ENCODE measurements around the gene TMEM221. TPM values are rescaled to one million over a fixed set of nuclear protein-coding genes. Genes with fewer than 3 reads are reported as not detected.

Gene TMEM221
- total and polyA plus RNA-seq, 2 experiments from 2014 or later = 1.0 to 2.5 TPM

DNA sequence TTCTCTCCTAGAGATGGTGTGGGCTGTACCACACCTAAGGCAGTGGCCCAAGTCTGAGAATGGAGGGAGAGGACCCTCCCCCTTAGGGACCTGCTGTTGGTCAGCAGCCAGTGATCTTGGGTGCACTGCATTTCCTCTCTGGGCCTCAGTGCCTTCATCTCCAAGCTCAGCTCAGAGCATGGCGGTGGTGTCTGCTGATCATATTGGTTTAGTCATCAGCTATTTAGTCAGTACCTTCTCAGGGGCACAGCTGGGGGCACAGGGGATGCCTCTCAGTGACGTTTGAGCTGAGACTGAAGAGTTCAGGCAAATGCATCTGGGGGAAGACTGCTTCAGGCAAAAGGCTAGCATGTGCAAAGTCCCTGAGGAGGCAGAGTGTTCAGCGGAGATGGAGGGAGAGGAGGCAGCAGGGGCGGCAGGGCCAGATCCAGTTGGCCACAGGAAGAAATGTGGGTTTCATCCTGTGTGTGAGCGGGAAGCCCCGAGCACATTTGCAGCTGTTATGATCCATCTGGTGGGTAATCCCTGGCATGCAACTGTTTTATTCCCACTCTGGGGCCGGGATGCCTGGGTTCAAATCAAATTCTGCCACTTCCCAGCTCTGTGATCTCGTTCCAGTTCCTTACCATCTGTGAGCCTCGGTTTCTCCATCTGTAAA, 47.3 kb upstream of the TMEM221 start:
- no peak overlapping the region for H3K4me3 ChIP-seq
- no peaks in the 10 kb centered on the region for H3K36me3 ChIP-seq (replicated peaks; ENCODE audit: insufficient read depth, low read depth)
- H4K20me1 ChIP-seq (ENCODE audit: insufficient read depth, poor library complexity, severe bottlenecking) = no peaks in the 10 kb centered on the region
- H3K79me2 ChIP-seq = no peaks in the 10 kb centered on the region
- no peak overlapping the region for H3K27ac ChIP-seq
- TF ChIP-seq EZH2 (IDR thresholded peaks at IDR 0.05; ENCODE audit: borderline replicate concordance) (no peak), EZH2phosphoT487 (IDR thresholded peaks at IDR 0.05; ENCODE audit: low read depth, severe bottlenecking, unreplicated experiment) (no peak)
- TF ChIP-seq, protein P1, sequence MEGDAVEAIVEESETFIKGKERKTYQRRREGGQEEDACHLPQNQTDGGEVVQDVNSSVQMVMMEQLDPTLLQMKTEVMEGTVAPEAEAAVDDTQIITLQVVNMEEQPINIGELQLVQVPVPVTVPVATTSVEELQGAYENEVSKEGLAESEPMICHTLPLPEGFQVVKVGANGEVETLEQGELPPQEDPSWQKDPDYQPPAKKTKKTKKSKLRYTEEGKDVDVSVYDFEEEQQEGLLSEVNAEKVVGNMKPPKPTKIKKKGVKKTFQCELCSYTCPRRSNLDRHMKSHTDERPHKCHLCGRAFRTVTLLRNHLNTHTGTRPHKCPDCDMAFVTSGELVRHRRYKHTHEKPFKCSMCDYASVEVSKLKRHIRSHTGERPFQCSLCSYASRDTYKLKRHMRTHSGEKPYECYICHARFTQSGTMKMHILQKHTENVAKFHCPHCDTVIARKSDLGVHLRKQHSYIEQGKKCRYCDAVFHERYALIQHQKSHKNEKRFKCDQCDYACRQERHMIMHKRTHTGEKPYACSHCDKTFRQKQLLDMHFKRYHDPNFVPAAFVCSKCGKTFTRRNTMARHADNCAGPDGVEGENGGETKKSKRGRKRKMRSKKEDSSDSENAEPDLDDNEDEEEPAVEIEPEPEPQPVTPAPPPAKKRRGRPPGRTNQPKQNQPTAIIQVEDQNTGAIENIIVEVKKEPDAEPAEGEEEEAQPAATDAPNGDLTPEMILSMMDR (IDR thresholded peaks at IDR 0.05; ENCODE audit: poor library complexity) = no peak
- H3K9me3 ChIP-seq (ENCODE audit: low read depth) = no peaks in the 10 kb centered on the region
- H3K4me2 ChIP-seq = no peak overlapping the region
- no peak overlapping the region for H2AFZ ChIP-seq
- WGBS (ENCODE audit: low lambda C conversion rate, missing lambda C conversion rate) = 77% methylated on average over 9 of the region's 9 CpGs
- no peaks in the 10 kb centered on the region for H3K9me2 ChIP-seq (replicated peaks; ENCODE audit: insufficient read depth)
- no peaks in the 10 kb centered on the region for H3K4me1 ChIP-seq (ENCODE audit: insufficient read depth)
- no peaks in the 10 kb centered on the region for H3K27me3 ChIP-seq
- DNase-seq (ENCODE audit: low spot score) = no peak

DNA sequence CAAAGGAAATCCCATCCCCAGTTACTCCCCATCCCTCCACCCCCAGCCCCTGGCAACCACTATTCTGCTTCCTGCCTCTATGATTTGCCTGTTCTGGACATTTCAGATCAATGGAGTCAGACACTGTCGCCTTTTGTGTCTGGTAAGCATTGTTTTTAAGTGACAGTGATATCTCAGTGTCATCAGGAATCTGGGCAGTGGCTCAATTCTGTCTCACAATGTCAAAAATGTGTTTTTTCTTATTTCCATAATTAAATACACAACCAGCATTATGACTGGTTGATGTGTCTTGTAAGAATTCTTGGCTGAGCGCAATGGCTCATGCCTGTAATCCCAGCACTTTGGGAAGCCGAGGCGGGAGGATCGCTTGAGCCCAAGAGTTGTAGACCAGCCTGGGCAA, 42.8 kb upstream of the TMEM221 start:
- H2AFZ ChIP-seq = no peak overlapping the region
- no peaks in the 10 kb centered on the region for H3K9me2 ChIP-seq (replicated peaks; ENCODE audit: insufficient read depth)
- H3K36me3 ChIP-seq (replicated peaks; ENCODE audit: insufficient read depth, low read depth) = no peaks in the 10 kb centered on the region
- TF ChIP-seq, protein P1 (IDR thresholded peaks at IDR 0.05; ENCODE audit: poor library complexity) = no peak
- TF ChIP-seq EZH2phosphoT487 (IDR thresholded peaks at IDR 0.05; ENCODE audit: low read depth, severe bottlenecking, unreplicated experiment) = no peak
- TF ChIP-seq EZH2 (IDR thresholded peaks at IDR 0.05; ENCODE audit: borderline replicate concordance) = no peak
- no peak for DNase-seq (ENCODE audit: low spot score)
- H3K4me2 ChIP-seq = no peak overlapping the region
- no peak overlapping the region for H3K27ac ChIP-seq
- H3K4me1 ChIP-seq (ENCODE audit: insufficient read depth) = peaks cover 9% of the 10 kb centered on the region
- H3K4me3 ChIP-seq = no peak overlapping the region
- WGBS (ENCODE audit: low lambda C conversion rate, missing lambda C conversion rate) = 92% methylated on average over 5 of the region's 5 CpGs
- no peaks in the 10 kb centered on the region for H3K27me3 ChIP-seq
- H4K20me1 ChIP-seq (ENCODE audit: insufficient read depth, poor library complexity, severe bottlenecking) = no peaks in the 10 kb centered on the region
- no peaks in the 10 kb centered on the region for H3K79me2 ChIP-seq
- no peaks in the 10 kb centered on the region for H3K9me3 ChIP-seq (ENCODE audit: low read depth)

DNA sequence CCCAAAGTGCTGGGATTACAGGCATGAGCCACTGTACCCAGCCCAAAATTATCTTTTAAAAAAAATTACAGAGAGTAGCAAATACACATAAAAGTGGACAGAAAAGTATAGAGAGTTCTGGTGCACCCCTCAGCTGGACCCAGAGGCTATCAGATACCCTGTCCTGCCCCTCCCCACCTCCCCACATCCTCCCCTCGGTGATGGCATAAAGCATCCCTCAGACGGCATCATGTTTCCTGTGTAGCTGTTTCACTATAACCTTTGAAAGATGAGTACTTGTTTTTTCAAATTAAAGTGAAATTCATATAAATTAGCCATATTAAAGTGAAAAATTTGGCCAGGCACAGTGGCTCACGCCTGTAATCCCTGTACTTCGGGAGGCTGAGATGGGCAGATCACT, 41.9 kb upstream of the TMEM221 start:
- Histone ChIP-seq H3K4me2 (no peak overlapping the region), H3K36me3 (replicated peaks; ENCODE audit: insufficient read depth, low read depth) (no peaks in the 10 kb centered on the region), H3K9me2 (replicated peaks; ENCODE audit: insufficient read depth) (no peaks in the 10 kb centered on the region), H3K9me3 (ENCODE audit: low read depth) (no peaks in the 10 kb centered on the region), H2AFZ (no peak overlapping the region), H3K27ac (no peak overlapping the region), H3K4me1 (ENCODE audit: insufficient read depth) (peaks cover 9% of the 10 kb centered on the region), H3K4me3 (no peak overlapping the region), H3K27me3 (no peaks in the 10 kb centered on the region), H4K20me1 (ENCODE audit: insufficient read depth, poor library complexity, severe bottlenecking) (no peaks in the 10 kb centered on the region), H3K79me2 (no peaks in the 10 kb centered on the region)
- TF ChIP-seq, protein P1 (IDR thresholded peaks at IDR 0.05; ENCODE audit: poor library complexity) = no peak
- no peak for TF ChIP-seq EZH2 (IDR thresholded peaks at IDR 0.05; ENCODE audit: borderline replicate concordance)
- no peak for TF ChIP-seq EZH2phosphoT487 (IDR thresholded peaks at IDR 0.05; ENCODE audit: low read depth, severe bottlenecking, unreplicated experiment)
- WGBS (ENCODE audit: low lambda C conversion rate, missing lambda C conversion rate) = 75% methylated on average over 4 of the region's 4 CpGs
- no peak for DNase-seq (ENCODE audit: low spot score)
